ENCODE data around the gene ZMYM4. TPM values are rescaled to one million over a fixed set of nuclear protein-coding genes. Genes with fewer than 3 reads are reported as not detected.

Gene ZMYM4
- total RNA-seq, 1 donor from 2014 or later = 64.8 TPM

DNA sequence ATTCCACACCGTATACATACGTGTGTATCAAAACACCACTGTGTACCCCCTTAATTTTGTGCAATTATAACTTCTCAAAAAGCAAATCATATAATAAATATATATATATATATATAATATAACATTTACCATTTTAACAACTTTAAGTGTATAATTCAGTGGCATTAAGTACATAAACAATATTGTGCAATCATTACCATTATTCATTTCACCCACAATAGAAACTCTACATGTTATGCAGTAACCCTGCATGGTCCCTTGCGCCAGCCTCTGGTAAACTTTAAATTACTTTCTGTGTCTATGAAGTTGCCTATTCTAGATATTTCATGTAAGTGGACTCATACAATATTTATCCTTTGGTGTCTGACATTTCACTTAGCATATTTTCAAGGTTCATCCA is 13.1 kb downstream of the ZMYM4 start:
- H3K27ac Mint-ChIP-seq (ENCODE audit: unreplicated experiment) = no peak overlapping the region
- no peaks in the 10 kb centered on the region for H3K27me3 Mint-ChIP-seq (ENCODE audit: unreplicated experiment)
- TF ChIP-seq, protein P1, sequence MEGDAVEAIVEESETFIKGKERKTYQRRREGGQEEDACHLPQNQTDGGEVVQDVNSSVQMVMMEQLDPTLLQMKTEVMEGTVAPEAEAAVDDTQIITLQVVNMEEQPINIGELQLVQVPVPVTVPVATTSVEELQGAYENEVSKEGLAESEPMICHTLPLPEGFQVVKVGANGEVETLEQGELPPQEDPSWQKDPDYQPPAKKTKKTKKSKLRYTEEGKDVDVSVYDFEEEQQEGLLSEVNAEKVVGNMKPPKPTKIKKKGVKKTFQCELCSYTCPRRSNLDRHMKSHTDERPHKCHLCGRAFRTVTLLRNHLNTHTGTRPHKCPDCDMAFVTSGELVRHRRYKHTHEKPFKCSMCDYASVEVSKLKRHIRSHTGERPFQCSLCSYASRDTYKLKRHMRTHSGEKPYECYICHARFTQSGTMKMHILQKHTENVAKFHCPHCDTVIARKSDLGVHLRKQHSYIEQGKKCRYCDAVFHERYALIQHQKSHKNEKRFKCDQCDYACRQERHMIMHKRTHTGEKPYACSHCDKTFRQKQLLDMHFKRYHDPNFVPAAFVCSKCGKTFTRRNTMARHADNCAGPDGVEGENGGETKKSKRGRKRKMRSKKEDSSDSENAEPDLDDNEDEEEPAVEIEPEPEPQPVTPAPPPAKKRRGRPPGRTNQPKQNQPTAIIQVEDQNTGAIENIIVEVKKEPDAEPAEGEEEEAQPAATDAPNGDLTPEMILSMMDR (IDR thresholded peaks at IDR 0.05; ENCODE audit: partially characterized antibody, unreplicated experiment) = no peak
- no peaks in the 10 kb centered on the region for H3K4me1 Mint-ChIP-seq (ENCODE audit: low read depth, unreplicated experiment)
- H3K36me3 Mint-ChIP-seq (ENCODE audit: unreplicated experiment) = peaks cover 5% of the 10 kb centered on the region
- no peak overlapping the region for H3K4me3 Mint-ChIP-seq (ENCODE audit: unreplicated experiment)
- DNase-seq = no peak
- no peaks in the 10 kb centered on the region for H3K9me3 Mint-ChIP-seq (ENCODE audit: unreplicated experiment)

DNA sequence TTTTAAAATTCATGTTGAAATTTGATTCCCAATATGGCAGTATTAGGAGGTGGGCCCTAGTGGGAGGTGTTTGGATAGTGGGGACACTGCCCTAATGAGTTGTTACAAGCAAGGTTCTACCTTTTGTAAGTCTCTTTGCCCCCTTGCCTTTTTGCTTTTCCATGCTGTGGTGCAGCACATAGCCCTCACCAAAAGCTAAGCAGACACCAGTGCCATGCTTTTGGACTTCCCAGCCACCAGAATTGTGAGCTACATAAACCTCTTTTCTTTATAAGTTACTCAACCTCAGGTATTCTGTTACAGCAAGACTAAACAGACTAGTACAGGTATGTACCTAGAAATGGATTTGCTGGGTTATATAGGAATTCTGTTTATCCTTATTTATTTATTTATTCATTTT is 13.7 kb downstream of the ZMYM4 start:
- no peak overlapping the region for H3K27ac Mint-ChIP-seq (ENCODE audit: unreplicated experiment)

DNA sequence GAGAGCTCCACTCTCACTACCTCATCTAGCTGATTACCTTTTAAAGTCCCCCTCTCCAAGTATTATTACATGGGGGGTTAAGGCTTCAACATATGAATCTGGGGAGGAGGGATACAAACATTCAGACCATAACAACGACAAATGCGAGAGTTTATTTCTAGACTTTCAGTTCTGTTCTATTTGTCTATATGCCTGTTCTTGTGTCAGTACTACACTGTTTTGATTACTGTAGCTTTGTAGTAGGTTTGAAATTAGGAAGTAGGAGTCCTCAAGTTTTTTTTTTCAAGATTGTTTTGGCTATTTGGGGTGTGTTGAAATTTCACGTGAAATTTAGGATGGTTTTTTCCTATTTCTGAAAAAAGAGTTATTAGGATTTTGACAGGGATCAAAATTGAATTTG is 16.3 kb downstream of the ZMYM4 start:
- H3K4me1 Mint-ChIP-seq (ENCODE audit: low read depth, unreplicated experiment) = no peaks in the 10 kb centered on the region
- H3K27me3 Mint-ChIP-seq (ENCODE audit: unreplicated experiment) = no peaks in the 10 kb centered on the region
- peaks cover 5% of the 10 kb centered on the region for H3K36me3 Mint-ChIP-seq (ENCODE audit: unreplicated experiment)
- H3K4me3 Mint-ChIP-seq (ENCODE audit: unreplicated experiment) = no peak overlapping the region
- TF ChIP-seq, protein P1 (IDR thresholded peaks at IDR 0.05; ENCODE audit: partially characterized antibody, unreplicated experiment) = no peak
- DNase-seq = no peak
- H3K27ac Mint-ChIP-seq (ENCODE audit: unreplicated experiment) = no peak overlapping the region
- no peaks in the 10 kb centered on the region for H3K9me3 Mint-ChIP-seq (ENCODE audit: unreplicated experiment)

More for the DNA sequence above, 13.7 kb downstream of the ZMYM4 start:
- TF ChIP-seq, protein P1 (IDR thresholded peaks at IDR 0.05; ENCODE audit: partially characterized antibody, unreplicated experiment) = no peak
- H3K36me3 Mint-ChIP-seq (ENCODE audit: unreplicated experiment) = peaks cover 5% of the 10 kb centered on the region
- H3K9me3 Mint-ChIP-seq (ENCODE audit: unreplicated experiment) = no peaks in the 10 kb centered on the region
- H3K4me3 Mint-ChIP-seq (ENCODE audit: unreplicated experiment) = no peak overlapping the region
- DNase-seq = no peak
- no peaks in the 10 kb centered on the region for H3K4me1 Mint-ChIP-seq (ENCODE audit: low read depth, unreplicated experiment)
- no peaks in the 10 kb centered on the region for H3K27me3 Mint-ChIP-seq (ENCODE audit: unreplicated experiment)

DNA sequence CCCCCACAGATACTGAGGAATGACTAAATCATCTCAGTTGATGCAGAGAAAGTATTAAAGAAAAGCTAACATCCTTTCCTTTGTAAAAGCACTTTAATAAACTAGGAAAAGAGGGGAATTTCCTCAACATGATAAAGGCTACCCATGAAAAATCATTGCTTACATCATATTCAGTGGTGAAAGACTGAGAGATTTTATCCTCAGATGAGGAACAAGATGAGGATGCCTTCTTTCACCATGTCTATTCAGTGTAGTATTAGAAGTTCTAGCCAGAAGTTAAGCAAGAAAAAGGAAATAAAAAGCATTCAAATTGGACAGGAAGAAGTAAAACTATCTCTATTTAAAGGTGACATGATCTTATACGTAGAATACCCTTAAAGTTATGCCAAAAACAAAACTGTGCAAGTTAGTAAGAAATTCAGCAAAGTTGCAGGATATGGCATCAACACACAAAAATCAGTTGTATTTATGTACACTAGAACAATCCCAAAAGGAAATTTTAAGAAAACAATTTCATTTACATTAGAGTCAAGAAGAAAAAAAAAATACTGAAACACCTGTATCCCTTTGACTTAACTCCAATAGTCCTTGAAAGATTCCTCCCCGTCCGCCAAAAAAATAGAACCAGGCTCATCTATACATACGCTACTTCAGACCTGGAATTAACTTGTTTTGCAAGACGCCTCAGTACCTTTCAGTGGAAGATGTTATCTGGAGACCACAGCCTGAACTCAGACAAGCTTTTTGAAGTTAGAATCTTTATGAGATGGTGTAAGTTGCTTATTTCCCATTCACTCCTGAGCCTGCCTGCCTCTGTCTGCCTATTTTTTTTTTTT is 17.5 kb downstream of the ZMYM4 start:
- TF ChIP-seq, protein P1 (IDR thresholded peaks at IDR 0.05; ENCODE audit: partially characterized antibody, unreplicated experiment) = no peak
- no peaks in the 10 kb centered on the region for H3K9me3 Mint-ChIP-seq (ENCODE audit: unreplicated experiment)
- no peak overlapping the region for H3K4me3 Mint-ChIP-seq (ENCODE audit: unreplicated experiment)
- no peaks in the 10 kb centered on the region for H3K4me1 Mint-ChIP-seq (ENCODE audit: low read depth, unreplicated experiment)
- H3K36me3 Mint-ChIP-seq (ENCODE audit: unreplicated experiment) = peaks cover 5% of the 10 kb centered on the region
- no peak overlapping the region for H3K27ac Mint-ChIP-seq (ENCODE audit: unreplicated experiment)
- H3K27me3 Mint-ChIP-seq (ENCODE audit: unreplicated experiment) = no peaks in the 10 kb centered on the region
- DNase-seq = no peak
